GM19099 (cell line): ENCODE results near the gene SMURF1.

ENCODE experiments used
- POLR2A ChIP-seq: IDR thresholded peaks from 3 replicates; pipeline ENCODE4 v1.6.1; 2011; ENCODE audit warnings: low read depth; ENCODE audit not compliant: insufficient read length; ENCODE audit errors: extremely low read depth

Gene SMURF1

GRCh38 chr7:99156649-99157048 lies 12.7 kb upstream of the SMURF1 start:
- TF ChIP-seq POLR2A, result no peak

- TF ChIP-seq POLR2A, result no peak
These were observed 11.3 kb upstream of the SMURF1 start for GRCh38 chr7:99155211-99155610.

- no peak for TF ChIP-seq POLR2A
These were observed 3.1 kb upstream of the SMURF1 start for GRCh38 chr7:99146979-99147378.

- TF ChIP-seq POLR2A, result no peak
These were observed 421 bp downstream of the SMURF1 start for GRCh38 chr7:99143521-99143852.

GRCh38 chr7:99142727-99143520 lies 984 bp downstream of the SMURF1 start:
- no peak for TF ChIP-seq POLR2A

- no peak for TF ChIP-seq POLR2A
These were observed 1.8 kb downstream of the SMURF1 start for GRCh38 chr7:99141841-99142726.

GRCh38 chr7:99141334-99141733 lies 2.6 kb downstream of the SMURF1 start:
- no peak for TF ChIP-seq POLR2A

GRCh38 chr7:99140813-99141212 lies 3.1 kb downstream of the SMURF1 start:
- TF ChIP-seq POLR2A, result no peak

GRCh38 chr7:99139036-99139435 lies 4.9 kb downstream of the SMURF1 start:
- no peak for TF ChIP-seq POLR2A

GRCh38 chr7:99137411-99138180 lies 6.3 kb downstream of the SMURF1 start:
- no peak for TF ChIP-seq POLR2A

- no peak for TF ChIP-seq POLR2A
These were observed 8.0 kb downstream of the SMURF1 start for GRCh38 chr7:99135938-99136337.

- no peak for TF ChIP-seq POLR2A
These were observed 9.9 kb downstream of the SMURF1 start for GRCh38 chr7:99133766-99134564.

GRCh38 chr7:99132595-99133321 lies 11.2 kb downstream of the SMURF1 start:
- no peak for TF ChIP-seq POLR2A

GRCh38 chr7:99131290-99131689 lies 12.6 kb downstream of the SMURF1 start:
- no peak for TF ChIP-seq POLR2A
